ENCODE data around the gene PTGFR. TPM values are rescaled to one million over a fixed set of nuclear protein-coding genes. Genes with fewer than 3 reads are reported as not detected.

The PTGFR gene
- total RNA-seq, 3 donors from 2014 or later, result not detected

DNA sequence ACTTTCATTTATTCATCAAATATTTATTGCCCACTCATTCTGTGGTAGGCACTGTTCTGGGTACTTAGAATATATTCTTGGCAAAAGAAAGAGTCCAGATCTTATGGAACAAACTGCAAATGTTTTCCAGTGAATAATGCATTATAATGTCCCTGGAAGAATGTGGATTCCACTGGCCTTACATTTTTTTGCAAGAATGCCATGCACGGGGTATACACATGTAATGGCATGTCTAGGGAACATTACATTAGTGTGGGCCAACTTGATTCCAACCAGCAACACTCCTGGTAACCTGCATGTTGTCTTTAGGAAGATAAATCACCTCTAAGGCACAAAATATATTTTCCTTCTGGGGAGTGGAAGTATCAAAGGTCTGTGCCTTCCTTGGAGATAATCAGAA lies 96.4 kb downstream of the PTGFR start:
- DNase-seq, result no peak
- Mint-ChIP-seq H3K27me3 (ENCODE audit: low read depth) (peaks cover 2% of the 10 kb centered on the region), H3K4me3 (no peak overlapping the region), H3K9me3 (no peaks in the 10 kb centered on the region), H3K36me3 (ENCODE audit: insufficient read depth) (no peaks in the 10 kb centered on the region), H3K4me1 (ENCODE audit: low read depth) (no peaks in the 10 kb centered on the region)
- ATAC-seq, result no peak

Other genes with a start within 250 kb of the PTGFR start
- gene IFI44L, start 129.5 kb downstream of the PTGFR start, total RNA-seq, result 1 to 10 TPM; 2.2 to 7.5 (median 2.7) TPM
- 10 to 100 TPM in 1 of 3 donors, 1 to 10 TPM in 2; 4.4 to 16.6 (median 7.2) TPM for gene IFI44, start 158.9 kb downstream of the PTGFR start, total RNA-seq